Activated naive CD8-positive, alpha-beta T cell treated with anti-CD3 and anti-CD28 coated beads, Interleukin-2, amount 50 U/mL, for 16 hours (primary cell): ENCODE measurements around the gene RASD1.
A peak's percentile ranks its signal among the peaks of the same experiment; 100 is the strongest.

ENCODE experiments used
- DNase-seq: peaks from one replicate; pipeline ENCODE4 v3.0.0-alpha.2; 2020; ENCODE audit warnings: low read depth, low spot score

RASD1 gene, protein sequence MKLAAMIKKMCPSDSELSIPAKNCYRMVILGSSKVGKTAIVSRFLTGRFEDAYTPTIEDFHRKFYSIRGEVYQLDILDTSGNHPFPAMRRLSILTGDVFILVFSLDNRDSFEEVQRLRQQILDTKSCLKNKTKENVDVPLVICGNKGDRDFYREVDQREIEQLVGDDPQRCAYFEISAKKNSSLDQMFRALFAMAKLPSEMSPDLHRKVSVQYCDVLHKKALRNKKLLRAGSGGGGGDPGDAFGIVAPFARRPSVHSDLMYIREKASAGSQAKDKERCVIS

DNA sequence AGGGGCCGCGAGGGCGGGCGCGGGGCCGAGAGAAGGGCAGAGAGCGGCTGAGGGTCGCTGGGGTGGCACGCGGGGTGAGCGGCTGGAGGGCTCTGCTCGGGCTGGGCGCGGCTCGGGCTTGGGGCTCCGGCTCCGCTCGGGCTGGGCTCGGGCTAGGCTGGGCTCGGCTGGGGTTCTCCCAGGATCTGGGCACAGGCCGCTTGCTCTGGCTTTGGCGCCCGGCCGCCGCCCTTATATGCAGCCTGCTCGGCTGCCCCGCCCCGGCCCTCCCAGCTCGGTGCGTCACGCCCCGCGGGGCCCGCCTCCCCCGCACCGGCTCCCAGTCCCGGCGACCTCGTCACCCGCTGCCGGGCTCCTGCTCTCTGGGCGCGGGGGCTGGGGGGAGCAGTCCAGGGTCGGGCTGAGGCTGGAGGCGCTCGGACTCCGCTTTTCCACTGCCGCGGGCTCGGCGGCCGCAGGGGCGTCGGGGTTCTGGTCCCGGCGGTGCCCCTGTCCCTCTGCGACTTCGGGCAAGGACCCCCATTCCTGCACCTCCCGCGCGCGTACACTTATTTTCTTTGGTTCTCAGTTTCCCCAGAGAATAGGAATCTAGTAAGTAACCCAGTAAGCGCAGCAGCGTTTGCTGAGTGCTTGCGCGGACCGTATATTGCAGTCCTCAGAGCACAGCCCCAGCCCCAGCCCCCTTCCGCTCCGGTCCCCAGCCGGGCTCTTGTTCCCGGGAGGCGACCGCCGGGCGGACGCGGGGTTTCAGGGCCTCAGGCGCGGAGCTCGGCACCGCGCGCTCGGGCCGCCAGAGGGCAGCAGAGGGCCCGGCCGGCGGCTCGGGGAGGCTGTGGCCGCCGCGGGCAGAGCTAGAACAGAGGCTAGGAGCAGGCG lies at the start of gene RASD1:
RASD1 (minus strand) TSS at position 207 of the 876 bp plus-strand sequence. CDS start 214 bp downstream, outside the sequence.
- DNase-seq: peak; percentile 56

DNA sequence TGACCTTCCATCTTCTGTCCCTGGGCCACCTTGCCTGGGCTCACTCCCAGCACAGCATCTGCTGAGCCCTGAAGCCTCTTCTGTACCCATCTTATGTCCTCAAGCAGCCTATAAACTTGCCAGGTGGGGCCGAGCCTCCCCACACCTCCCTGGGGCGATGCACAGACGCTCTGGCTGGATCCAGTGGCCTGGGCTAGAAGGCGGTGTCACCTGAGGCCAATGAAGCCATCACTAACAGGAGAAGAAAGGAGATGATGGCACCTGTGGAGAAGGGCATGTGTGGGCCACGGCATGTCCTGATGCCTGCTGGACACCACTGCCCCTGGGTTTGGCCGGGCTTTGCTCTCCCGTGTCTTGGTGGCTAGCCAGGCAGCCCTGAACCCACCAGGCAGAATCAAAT lies 49.8 kb upstream of the RASD1 start:
- DNase-seq: no peak

DNA sequence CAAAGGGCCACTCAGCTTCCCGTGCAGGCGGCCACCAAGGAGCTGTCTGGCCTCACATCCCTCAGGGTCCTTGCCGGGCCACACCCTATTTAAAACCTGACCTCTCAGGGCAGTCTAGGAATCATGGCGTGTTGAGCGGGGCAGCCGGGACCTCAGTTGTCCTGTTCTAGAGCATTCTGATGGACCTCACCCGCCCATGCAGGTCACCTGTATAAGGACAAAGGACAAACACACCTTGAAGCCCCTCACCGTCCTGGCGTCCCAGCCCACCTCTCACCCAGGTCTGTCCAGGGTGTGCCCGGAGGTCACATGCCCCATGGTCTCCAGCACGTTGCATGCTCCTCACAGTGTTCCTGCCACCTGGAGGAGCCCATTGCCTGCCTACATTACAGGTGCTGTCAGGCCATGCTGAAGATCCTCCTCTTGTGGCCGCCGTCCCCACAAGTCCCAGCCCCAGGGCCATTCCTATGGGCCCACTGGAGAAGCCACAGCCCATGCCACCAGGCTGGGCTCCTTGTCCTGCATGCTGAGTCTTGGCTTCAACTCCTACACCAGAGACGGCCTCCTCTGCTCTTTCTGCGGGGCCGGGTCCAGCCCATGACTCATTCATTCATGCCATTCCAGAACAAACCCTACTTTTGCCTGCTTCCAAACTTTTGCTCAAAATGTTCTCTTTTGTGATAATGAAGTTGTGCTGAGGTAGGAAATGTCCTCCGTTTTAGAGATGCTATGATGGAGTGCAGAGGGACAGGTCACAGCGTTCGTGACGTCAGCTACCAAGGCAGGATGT lies 49.0 kb upstream of the RASD1 start:
- DNase-seq: no peak

DNA sequence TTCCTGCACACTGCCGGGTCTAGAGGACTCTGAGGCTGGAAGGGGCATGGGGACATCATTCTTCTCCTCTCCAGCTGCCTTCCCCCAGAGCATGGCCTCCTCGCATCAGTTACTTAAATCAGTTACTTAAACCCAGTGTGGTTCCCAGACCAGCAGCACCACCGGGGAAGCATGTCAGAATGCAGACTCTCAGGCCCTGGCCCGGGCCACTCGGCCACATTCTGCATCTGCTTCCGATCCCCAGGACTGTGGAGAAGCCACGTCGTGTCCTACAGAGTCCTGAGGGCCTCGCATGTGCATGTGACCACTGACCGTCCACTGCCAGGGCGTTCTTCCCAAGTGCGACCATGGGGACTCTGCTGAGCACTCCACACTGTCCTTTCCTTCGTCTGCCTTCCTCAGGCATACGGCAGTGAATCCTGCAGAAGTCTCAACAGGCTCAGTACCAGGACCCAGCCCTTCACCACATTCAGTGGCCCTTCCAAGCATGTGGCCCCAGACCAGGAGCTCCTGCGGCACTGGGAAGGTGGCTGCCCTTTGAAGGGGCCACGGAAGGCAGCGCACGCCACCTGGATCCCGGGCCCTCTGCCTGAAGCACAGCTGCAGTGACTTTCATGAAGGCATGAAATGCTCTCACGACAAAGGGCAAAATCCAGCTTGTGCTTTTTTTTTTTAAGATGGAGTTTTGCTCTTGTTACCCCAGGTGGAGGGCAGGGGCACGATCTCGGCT lies 46.9 kb upstream of the RASD1 start:
- no peak for DNase-seq

DNA sequence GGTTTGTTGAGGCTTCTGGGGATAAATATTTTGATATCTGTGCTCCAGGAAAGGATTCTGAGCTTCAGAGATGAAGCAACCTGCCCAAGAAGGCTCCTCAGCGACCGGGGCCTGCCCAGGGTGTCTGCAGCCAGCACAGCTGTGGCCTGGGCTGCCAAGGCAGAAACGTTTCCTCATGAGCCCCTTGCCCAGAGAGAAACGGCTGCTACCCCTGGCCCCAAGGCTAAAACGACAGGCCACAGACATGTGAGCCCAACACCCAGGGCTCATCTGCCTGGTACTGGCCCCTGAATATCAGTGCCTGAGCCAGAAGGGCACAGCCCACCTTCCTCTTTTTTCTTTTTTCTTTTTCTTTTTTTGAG lies 45.4 kb upstream of the RASD1 start:
- DNase-seq: no peak

DNA sequence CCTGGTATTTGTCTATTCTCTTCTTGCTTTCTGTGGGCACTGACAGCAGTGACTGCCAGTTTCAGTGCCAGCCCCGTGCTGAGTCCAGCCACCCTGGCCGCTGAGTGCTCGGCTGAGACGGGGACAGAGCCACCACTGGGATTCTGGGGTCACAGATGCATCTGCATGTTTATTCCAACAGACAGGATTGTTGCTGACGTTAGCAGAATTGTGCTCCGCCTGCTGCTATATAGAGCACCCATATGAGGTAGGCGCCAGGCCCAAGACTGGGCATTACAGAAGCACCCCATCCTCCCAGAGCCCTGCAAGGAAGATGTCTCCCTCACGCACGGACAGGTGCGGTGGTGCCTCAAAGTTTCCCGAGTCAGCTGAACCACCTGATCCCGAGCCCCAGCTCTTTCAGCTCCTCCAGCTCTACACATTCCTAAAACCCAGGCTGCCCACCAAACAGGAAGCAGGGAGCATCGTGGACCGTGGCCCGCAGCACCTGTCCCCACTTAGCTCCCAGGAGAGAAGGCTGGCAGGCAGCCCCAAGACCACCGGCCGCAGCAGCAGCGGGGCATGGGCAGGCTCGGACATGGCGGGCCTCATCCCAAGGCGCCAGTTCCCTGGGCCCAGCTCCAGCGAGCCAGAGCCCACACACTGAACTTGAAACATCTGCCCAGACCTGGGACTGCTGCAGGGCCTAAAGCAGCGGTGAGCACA lies 44.9 kb upstream of the RASD1 start:
- no peak for DNase-seq

DNA sequence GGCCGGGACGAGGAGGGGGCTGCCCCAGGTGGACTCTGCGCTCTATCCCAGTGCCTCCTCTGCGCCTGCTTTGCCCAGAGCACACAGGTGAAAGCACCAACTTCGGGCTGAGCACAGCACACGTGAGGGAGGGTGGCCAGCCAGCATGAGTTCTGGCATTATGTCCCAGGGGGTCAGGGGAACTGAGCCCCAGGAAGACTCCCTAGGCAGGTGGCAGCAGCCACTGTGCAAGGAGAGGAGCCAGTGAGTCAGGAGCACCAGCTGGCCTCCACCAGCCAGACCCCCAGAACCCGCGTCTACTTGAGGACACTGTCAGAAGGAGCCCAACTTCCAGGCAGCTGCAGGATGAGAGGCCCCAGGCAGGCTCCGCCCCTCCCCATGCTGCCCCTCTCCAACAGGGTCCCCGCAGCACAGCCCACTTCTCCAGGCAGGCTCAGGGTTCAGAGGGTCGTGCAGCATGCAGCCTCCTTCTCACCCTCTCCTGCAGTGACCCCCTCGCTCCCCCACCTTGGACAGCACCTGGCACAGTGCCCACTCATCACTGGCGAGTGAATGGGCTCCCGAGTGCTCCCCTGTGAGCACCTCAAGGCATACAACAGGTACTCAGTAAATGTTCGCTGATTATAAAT lies 44.2 kb upstream of the RASD1 start:
- DNase-seq: no peak

DNA sequence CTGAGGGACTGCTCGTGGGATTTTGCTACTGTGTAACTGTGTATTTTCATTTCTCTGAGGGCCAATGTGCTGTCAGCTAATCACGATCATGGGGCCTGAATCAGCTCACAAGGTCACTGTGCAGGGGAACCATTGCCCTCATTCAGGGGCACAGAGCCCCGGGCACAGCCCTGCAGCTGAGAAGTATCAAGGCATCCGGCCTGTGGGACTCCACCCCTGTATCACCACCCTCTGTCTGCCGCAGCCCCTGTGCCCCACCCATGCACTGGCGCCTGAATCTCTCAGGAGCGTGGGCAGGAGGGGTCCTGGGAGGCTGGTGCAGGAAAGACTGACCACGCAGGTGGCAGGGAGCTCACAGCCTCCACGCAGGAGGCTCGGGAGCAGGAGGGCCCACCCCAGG lies 43.4 kb upstream of the RASD1 start:
- DNase-seq: no peak

DNA sequence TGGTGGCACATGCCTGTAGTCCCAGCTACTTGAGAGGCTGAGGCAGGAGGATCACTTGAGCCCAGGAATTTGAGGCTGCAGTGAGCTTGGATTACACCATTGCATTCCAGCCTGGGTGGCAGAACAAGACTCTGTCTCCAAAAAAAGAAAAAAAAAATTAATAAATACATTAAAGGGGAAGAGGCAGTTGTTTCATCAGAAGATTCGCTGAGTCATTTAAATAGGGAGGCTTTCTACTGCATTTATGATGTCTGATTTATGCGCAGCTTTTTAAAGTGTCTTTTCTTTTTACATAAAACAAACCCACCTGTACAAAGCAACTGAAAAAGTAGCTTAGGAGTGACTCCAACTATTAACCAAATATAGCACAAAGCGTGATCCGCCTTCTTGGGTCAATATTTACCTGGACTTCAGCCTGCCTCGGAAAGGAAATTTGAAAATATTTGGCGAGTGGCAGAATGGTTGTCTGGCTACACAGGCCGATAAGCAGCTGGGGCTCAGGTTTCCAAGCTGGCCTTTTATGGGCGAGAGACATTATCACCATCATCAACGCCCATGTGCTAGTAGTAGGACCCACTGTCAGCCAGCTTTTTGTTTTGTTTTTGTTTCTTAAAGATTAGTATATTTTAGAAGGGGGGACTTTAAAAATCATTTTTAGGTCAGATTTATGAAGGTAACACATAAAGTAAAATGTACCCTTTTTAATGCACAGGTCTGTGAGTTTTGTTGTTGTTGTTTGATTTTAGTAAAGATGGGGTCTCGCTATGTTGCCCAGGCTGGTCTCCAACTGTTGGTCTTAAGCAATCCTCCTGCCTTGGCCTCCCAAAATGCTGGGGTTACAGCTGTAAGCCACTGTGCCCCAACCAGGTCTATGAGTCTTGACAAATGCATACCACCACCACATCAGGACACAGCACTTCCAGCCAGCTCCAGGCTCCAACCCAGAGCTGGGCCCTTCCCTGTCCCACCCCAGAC lies 42.5 kb upstream of the RASD1 start:
- no peak for DNase-seq

DNA sequence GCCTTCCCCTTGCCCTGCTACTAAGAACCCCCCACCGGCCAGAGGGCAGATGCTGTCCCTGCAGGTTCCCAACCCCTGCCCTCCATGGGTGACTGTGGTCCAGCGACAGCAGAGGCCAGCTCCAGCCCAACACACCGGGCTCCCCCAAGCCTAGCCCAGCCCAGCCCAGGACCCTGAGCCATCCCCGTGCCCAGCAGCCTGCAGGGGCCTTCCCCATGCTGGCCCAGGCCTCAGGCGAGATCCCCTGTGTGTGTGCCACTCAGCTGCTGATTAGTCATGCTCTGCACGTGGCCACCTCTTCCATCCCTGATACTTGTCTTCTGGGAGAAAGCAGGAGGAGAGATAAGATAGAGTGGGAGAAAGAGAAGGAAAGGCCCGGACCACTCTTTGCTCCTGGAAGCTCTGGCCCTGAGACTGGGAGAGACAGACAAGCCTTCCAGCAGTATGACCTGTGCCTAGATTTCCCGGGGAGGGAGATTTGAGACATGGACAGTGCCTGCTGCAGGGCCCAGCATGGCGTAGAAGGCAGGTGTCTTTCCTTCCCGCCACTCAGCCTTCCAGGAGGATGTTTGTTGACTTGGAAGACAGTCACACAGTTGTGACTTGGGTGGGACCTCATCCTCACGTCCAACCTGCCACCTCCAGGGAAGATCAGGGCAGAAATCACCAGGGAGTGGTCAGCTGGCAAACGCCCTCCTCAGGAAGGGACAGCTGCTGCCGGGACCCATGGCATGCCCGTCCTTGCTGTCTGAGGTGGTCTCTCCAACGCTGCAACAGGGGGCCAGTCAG lies 41.3 kb upstream of the RASD1 start:
- no peak for DNase-seq

DNA sequence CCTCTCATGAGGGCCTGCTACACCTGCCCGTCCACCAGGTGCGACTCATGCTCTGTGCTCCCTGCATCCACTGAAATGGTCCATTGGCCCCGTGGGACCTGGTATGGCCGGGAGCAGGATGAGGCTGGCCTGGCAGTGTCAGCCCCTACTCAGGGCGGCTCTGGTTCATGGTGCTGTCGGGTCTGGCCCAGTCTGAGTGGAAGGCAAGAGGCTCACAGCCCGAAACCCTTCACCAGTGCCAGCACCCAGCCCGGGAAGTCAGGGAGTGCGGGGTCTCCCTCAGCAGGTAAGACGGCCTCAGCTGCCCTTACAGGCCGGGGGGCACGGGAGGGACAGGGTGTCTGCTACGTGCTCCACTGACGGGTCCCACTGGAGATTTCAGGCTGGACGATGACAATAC lies 40.5 kb upstream of the RASD1 start:
- DNase-seq: no peak

DNA sequence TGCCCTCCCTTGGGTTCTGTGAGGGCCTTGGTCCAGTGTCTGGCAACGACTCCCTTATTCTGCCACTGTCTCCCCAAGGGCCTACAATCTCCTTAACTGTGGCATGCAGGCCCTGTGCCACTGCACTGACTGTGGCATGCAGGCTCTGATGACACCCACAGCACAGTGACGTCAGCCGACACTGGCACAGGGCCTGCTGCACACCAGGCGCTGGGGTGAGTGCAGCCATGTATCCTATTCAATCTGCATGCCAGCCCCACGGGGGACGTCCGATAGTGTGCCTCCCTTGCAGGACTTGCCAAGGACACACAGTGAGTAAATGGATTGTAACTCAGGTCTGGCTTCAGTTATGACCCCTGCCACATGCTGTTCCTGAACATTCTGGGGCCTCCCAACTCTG lies 39.8 kb upstream of the RASD1 start:
- no peak for DNase-seq

DNA sequence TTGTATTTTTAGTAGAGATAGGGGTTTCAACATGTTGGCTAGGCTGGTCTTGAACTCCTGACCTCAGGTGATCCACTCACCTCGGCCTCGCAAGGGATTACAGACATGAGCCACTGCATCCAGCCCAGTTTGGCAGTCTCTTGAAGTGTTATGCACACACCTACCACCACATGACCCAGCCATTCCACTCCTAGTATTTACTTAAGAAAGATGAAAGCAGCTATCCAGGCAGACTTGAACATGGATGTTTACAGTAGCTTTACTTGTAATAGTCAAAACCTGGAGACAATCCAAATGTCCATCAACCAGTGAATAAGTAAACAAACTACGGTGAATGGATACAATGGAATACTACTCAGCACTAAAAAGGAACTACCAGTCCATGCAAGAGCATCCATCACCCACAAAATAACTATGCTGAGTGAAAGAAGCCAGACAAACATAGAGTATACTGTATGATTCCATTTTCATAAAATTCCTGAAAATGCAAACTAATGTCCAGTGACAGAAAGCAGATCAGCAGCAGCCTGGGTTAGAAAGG lies 37.8 kb upstream of the RASD1 start:
- no peak for DNase-seq

DNA sequence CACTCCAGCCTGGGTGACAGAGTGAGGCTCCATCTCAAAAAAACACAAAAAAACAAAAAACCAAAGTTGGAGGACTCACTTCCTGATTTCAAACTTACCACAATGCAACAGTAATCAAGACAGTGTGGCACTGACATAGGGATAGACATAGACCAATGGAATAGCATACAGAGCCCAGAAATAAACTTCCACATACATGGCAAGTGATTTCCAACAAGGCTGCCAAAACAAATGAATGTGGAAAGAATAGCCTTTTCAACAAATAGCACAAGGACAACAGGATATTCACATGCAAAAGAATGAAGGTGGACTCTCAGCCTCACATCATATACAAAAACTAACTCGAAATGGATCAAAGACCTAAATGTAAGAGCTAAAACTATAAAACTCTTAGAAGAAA lies 36.8 kb upstream of the RASD1 start:
- DNase-seq: no peak

DNA sequence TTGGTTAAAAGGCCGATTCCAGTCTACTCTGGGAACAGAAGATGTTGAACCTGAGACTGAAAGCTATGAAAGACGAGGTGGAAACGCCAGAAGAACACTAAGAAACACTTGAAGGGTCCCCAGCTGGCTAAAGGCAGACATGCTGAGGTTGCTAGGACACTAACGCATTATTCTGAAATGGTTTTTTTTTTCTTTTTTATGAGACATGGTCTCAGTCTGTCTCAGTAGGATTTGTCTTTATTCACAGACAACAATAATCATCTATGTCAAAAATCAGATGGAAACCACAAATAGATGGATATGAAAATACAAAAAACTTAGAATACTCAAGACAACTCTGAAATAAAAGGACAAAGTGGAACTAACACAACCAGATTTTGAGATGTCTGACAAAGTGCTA lies 35.0 kb upstream of the RASD1 start:
- no peak for DNase-seq

DNA sequence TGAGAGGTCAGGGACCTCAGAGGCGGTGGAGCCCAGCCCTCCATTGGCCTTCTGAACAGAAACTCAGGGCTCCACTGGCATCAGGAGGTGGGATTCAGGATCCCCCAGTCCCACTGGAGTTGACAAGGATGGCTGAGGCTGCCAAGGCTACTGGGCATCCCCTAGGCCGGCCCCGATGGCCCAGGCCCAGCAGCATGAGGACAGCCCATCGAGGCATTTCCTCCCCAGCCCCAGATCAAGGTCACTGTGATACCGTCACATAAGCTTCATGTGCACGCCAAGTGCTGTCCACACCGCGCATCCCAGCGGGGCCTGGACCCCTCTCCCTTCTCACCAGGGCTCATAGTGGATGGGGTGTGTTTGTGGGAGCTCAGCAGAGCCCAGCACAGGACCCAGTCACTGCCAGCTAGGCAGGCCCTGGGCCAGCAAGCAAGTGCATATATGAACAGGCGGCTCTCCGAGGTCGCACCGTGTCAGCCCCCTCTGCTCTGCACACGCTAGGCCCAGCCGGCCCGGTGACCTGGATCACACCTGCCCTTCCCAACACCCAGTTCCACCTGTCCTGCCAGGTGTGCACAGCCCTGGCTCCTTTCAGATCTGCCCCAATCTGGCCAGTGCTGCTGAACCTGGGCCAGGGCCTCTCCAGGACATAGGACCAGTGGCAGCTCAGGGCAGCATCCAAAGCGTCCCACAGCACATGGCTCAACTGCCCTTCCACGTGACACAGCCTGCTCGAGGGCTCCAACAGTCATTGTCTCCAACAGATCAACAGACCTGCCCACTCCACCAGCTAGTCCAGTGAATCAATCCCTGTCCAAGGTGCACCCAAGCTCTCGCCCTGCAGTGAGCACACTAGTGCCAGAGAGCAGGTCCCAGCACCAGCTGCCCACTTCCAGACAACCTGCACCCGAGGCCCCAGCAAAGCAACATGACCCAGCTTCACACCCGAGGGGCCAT lies 32.8 kb upstream of the RASD1 start:
- DNase-seq: no peak

DNA sequence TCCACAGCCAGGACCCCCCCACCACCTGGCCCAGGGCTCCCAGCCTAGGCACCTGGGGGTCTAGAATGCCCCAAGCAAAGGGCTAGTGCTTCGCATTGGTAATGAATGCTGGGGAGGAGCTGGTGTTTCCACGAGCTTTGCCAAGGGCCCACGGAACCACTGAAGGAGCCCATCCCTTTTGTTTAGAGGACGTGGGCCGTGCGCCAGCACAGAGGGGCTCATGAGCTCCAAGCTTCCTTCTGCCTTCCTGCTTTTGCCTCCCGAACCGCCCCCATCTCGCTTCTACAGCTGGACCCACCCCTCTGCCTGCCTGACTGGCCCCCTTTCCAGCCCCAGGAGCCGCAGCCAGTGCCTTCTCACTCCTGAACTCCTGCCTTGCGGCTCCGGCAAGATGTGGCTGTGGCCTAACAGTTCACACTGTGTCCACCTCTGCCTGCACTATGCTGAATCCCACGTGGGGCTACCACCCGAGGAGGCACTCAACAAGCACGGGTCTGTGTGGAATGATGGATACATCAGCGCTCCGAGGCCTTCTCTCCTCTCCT lies 31.8 kb upstream of the RASD1 start:
- no peak for DNase-seq
